Liver (tissue), 9 donors: Measurements from ENCODE around the gene ZNF419. TPM values are rescaled to one million over a fixed set of nuclear protein-coding genes. Genes with fewer than 3 reads are reported as not detected.
"Not testable (repeated sequence)": the region's sequence is repeated elsewhere in the genome, so short reads cannot be mapped to it uniquely, and the experiment has no call there.

Experiments used
- DNase-seq: peaks from one replicate; pipeline ENCODE4 v3.0.0-alpha.2; 2017; ENCODE audit warnings: low spot score
- H3K27ac ChIP-seq, 2 donors: one replicate each; pipeline ENCODE4 v1.7.0; 2013; ENCODE audit warnings: inconsistent platforms in 2 of 2, low read length in 2 of 2, control low read depth in 1 of 2, low read depth in 1 of 2, mild to moderate bottlenecking in 1 of 2
- H3K27me3 ChIP-seq, 4 donors: one replicate each; pipeline versions ENCODE4 v1.6.1 to v1.7.0; 2013; ENCODE audit warnings: low read length in 3 of 4, inconsistent platforms in 1 of 4, mild to moderate bottlenecking in 1 of 4, moderate library complexity in 1 of 4; ENCODE audit not compliant: control insufficient read depth in 4 of 4, insufficient read depth in 4 of 4
- H3K36me3 ChIP-seq, 4 donors: one replicate each; pipeline versions ENCODE4 v1.6.1 to v1.7.0; 2013; ENCODE audit warnings: low read length in 3 of 4, mild to moderate bottlenecking in 3 of 4, low read depth in 1 of 4, moderate library complexity in 1 of 4; ENCODE audit not compliant: control insufficient read depth in 4 of 4, insufficient read depth in 3 of 4
- H3K4me1 ChIP-seq, 4 donors: one replicate each; pipeline versions ENCODE4 v1.6.1 to v1.7.0; 2013; ENCODE audit warnings: low read length in 3 of 4, mild to moderate bottlenecking in 3 of 4, moderate library complexity in 1 of 4; ENCODE audit not compliant: control insufficient read depth in 4 of 4, insufficient read depth in 4 of 4
- H3K4me3 ChIP-seq, 3 donors: one replicate each; pipeline versions ENCODE4 v1.6.1 to v1.7.0; 2013; ENCODE audit warnings: low read length in 3 of 3, control low read depth in 1 of 3, low read depth in 1 of 3, mild to moderate bottlenecking in 1 of 3
- H3K9ac ChIP-seq, 2 donors: one replicate each; pipeline ENCODE4 v1.7.0; 2013; ENCODE audit warnings: low read length in 2 of 2, mild to moderate bottlenecking in 2 of 2, moderate library complexity in 2 of 2, control low read depth in 1 of 2, low read depth in 1 of 2
- H3K9me3 ChIP-seq, 4 donors: one replicate each; pipeline versions ENCODE4 v1.6.1 to v1.7.0; 2013; ENCODE audit warnings: low read length in 3 of 4; ENCODE audit not compliant: control insufficient read depth in 4 of 4
- EGR1 ChIP-seq, 2 donors: IDR thresholded peaks; 2 replicates each; pipeline ENCODE4 v1.6.1; 2016 to 2018; ENCODE audit warnings: antibody characterized with exemption in 2 of 2, low read depth in 2 of 2
- FOXA1 ChIP-seq: IDR thresholded peaks from 2 replicates; pipeline ENCODE4 v1.6.1; 2016; ENCODE audit warnings: antibody characterized with exemption
- FOXA2 ChIP-seq: IDR thresholded peaks from 2 replicates; pipeline ENCODE4 v1.6.1; 2016; ENCODE audit warnings: antibody characterized with exemption
- GABPA ChIP-seq, 2 donors: IDR thresholded peaks in 1 of 2; conservative IDR thresholded peaks in 1 of 2; 2 replicates each; pipeline ENCODE4 v1.6.1; 2016; ENCODE audit warnings: antibody characterized with exemption in 2 of 2, mild to moderate bottlenecking in 1 of 2, moderate library complexity in 1 of 2
- NR2F2 ChIP-seq: IDR thresholded peaks from 2 replicates; pipeline ENCODE4 v1.6.1; 2016; ENCODE audit warnings: antibody characterized with exemption
- RXRA ChIP-seq, 2 donors: IDR thresholded peaks; 2 replicates each; pipeline ENCODE4 v1.6.1; 2017 to 2018; ENCODE audit warnings: antibody characterized with exemption in 2 of 2, mild to moderate bottlenecking in 1 of 2
- SP1 ChIP-seq: IDR thresholded peaks from 2 replicates; pipeline ENCODE4 v1.6.1; 2018; ENCODE audit warnings: antibody characterized with exemption, mild to moderate bottlenecking
- YY1 ChIP-seq: IDR thresholded peaks from 2 replicates; pipeline ENCODE4 v1.6.1; 2016; ENCODE audit warnings: antibody characterized with exemption, mild to moderate bottlenecking
- WGBS: extraction: QIAGEN DNeasy Blood & Tissue Kit; methylation state at CpG from one replicate; pipeline ENCODE4 v1.1.7; 2013; 5-methylcytosine and 5-hydroxymethylcytosine counted together
- polyA plus RNA-seq, 2 donors: library from polyadenylated mRNA; stranded (reverse) in 1 of 2; unstranded in 1 of 2; fragments of 200-250 nt in 1 of 2; fragments of >200 nt in 1 of 2; fragmentation: Nextera tagmentation in 1 of 2; extraction: Ambion mirVana in 1 of 2; gene quantifications; one replicate each; pipeline versions ENCODE4 v1.2.1 to v1.2.3, GENCODE V29; 2013 to 2015
- total RNA-seq, 2 donors: library from RNA; depleted of rRNA; stranded (reverse); fragments of >200 nt; gene quantifications; one replicate each; pipeline ENCODE4 v1.2.3, GENCODE V29; 2014
- TF ChIP-seq, protein P1 (sequence below): fragments of 150-350 bp; IDR thresholded peaks from 2 replicates; pipeline ENCODE4 v1.5.1; 2017; ENCODE audit warnings: improper control_type of control experiment, low read depth, low read length; ENCODE audit not compliant: missing input control
- TF ChIP-seq, protein P2 (sequence below): IDR thresholded peaks from 2 replicates; pipeline ENCODE4 v1.6.1; 2016; ENCODE audit warnings: antibody characterized with exemption, mild to moderate bottlenecking
- donor health status: healthy.
- donor health status: healthy.
- donor health status: healthy.
- donor health status: healthy.
- donor health status: healthy.

The ZNF419 gene
- total RNA-seq (10 to 100 TPM in 1 of 2 donors, 1 to 10 TPM in 1; 4.2 to 12.4 TPM), polyA plus RNA-seq (1 to 10 TPM; 1.9 to 3.2 TPM)

DNA sequence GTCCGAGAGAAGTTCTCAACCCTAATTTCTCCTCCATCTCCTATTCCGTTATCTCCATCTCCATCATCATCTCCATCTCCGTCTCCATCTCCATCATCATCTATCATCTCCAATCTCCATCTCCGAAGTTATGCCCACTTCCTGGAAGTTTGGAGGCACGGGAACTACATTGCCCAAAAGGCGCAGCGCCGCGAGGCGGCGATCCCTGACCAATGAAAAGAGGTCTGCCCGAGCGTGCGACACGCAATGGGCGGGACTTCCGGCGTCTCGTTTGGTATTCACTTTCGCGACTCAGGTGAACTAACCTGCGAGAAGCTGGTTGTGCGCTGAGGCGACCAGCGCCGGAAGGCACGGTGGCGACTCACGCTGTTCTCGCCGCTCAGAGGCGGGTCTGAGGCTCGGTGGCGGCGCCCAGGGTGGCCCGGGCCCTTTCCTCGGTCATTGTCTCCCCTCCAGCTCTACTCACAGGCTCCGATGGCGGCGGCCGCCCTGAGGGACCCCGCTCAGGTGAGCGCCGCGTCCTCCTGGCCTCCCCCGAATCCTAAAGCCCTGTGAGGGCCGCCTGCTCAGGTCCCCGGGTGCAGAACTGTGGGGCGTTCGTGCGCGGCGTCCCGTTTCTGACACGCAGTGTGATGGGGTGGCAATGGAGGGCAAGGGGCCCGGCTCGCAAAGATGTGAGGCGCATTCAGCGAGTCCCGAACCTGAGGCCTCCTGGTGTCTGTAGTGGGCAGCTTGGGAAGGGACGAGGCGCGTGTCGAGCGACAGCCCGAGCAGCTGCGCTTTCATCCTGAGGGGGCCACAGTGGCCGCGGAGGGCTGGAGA, at the start of gene ZNF419:
Gene ZNF419 (plus strand): TSS at position 274 of the 822 bp plus-strand sequence. CDS start 201 bp downstream, at position 475.
- peaks cover 5 to 39% (median 27%) of the 10 kb centered on the region in 4 donors for H3K9me3 ChIP-seq
- H3K27ac ChIP-seq: peak within 1 kb of the TSS; percentile 2 to 46
- DNase-seq: peak; percentile 91
- H3K27me3 ChIP-seq, H3K4me1 ChIP-seq: not testable (repeated sequence)
- TF ChIP-seq SP1: peak; percentile 61
- TF ChIP-seq YY1: peak; percentile 64
- peak; percentile 81 to 97 for TF ChIP-seq GABPA (IDR thresholded peaks at IDR 0.05 in 1 of 2, conservative IDR thresholded peaks at IDR 0.05 in 1 of 2)
- H3K9ac ChIP-seq: peak within 1 kb of the TSS in 1 of 2 donors; percentile 10
- peak within 1 kb of the TSS; percentile 46 to 94 (median 78) for H3K4me3 ChIP-seq
- peaks cover 3 to 19% (median 17%) of the 10 kb centered on the region in 4 donors for H3K36me3 ChIP-seq
- WGBS: under 1% methylated on average over 59 of the region's 69 CpGs

DNA sequence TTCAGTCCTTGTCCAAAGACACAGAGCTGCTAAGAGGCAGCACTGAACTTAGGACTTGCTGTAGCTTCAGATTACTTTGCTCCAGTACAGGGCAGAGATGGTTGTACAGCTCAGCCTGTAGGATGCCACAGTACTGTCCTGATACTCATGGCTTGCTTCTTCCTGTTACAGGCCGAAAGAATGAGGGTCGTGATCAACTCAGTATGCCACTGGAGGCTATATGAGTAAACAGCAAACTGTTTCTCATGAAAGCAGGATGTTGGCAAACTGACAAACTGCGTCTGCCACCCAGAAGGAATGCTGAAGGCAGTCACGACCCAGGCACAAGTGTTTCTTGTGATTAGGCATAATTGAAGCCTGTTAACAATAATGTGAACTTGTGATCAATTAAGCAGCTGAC, 49.6 kb upstream of the ZNF419 start:
- H3K27ac ChIP-seq: no peak overlapping the region
- no peak for TF ChIP-seq RXRA (IDR thresholded peaks at IDR 0.05)
- TF ChIP-seq, protein P1, sequence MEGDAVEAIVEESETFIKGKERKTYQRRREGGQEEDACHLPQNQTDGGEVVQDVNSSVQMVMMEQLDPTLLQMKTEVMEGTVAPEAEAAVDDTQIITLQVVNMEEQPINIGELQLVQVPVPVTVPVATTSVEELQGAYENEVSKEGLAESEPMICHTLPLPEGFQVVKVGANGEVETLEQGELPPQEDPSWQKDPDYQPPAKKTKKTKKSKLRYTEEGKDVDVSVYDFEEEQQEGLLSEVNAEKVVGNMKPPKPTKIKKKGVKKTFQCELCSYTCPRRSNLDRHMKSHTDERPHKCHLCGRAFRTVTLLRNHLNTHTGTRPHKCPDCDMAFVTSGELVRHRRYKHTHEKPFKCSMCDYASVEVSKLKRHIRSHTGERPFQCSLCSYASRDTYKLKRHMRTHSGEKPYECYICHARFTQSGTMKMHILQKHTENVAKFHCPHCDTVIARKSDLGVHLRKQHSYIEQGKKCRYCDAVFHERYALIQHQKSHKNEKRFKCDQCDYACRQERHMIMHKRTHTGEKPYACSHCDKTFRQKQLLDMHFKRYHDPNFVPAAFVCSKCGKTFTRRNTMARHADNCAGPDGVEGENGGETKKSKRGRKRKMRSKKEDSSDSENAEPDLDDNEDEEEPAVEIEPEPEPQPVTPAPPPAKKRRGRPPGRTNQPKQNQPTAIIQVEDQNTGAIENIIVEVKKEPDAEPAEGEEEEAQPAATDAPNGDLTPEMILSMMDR: no peak
- no peaks in the 10 kb centered on the region for H3K27me3 ChIP-seq
- WGBS: 85% methylated on average over 4 of the region's 4 CpGs
- H3K36me3 ChIP-seq: peaks cover 4 to 19% (median 14%) of the 10 kb centered on the region in 4 donors
- no peak overlapping the region for H3K9ac ChIP-seq
- H3K9me3 ChIP-seq: peaks cover 8 to 26% (median 19%) of the 10 kb centered on the region in 4 donors
- peaks cover 0 to 16% (median 14%) of the 10 kb centered on the region in 4 donors for H3K4me1 ChIP-seq
- no peak overlapping the region for H3K4me3 ChIP-seq
- DNase-seq: no peak

DNA sequence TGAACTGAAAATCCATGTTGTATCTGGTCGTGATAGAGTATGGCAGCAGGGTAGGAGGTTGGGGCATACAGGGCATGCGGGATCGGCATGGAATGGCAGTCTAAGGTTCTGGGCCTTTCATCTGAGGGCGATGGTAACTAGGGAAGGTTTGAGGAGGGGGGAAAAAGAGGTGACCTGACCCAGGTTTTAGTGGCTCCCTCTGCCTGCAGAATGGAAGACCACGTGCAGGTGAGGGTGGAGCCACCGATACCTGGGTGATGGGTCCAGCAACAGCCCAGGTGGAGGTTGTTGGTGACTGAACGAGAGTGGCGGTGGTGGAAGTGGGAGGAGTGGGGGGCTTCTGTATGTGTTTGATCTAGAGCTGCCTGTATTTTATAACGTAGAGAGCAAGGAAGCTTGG, 48.6 kb upstream of the ZNF419 start:
- Histone ChIP-seq H3K4me3 (peak overlapping the region in 1 of 3 donors; percentile 10), H3K9ac (no peak overlapping the region), H3K36me3 (peaks cover 4 to 29% (median 24%) of the 10 kb centered on the region in 4 donors), H3K4me1 (peaks cover 0 to 16% (median 14%) of the 10 kb centered on the region in 4 donors), H3K27ac (no peak overlapping the region), H3K27me3 (no peaks in the 10 kb centered on the region), H3K9me3 (peaks cover 11 to 34% (median 27%) of the 10 kb centered on the region in 4 donors)
- TF ChIP-seq EGR1 (IDR thresholded peaks at IDR 0.05; ENCODE audit: low read depth in 2 of 2) (no peak), FOXA1 (no peak), SP1 (no peak), YY1 (no peak), FOXA2 (no peak), NR2F2 (no peak)
- TF ChIP-seq, protein P2, sequence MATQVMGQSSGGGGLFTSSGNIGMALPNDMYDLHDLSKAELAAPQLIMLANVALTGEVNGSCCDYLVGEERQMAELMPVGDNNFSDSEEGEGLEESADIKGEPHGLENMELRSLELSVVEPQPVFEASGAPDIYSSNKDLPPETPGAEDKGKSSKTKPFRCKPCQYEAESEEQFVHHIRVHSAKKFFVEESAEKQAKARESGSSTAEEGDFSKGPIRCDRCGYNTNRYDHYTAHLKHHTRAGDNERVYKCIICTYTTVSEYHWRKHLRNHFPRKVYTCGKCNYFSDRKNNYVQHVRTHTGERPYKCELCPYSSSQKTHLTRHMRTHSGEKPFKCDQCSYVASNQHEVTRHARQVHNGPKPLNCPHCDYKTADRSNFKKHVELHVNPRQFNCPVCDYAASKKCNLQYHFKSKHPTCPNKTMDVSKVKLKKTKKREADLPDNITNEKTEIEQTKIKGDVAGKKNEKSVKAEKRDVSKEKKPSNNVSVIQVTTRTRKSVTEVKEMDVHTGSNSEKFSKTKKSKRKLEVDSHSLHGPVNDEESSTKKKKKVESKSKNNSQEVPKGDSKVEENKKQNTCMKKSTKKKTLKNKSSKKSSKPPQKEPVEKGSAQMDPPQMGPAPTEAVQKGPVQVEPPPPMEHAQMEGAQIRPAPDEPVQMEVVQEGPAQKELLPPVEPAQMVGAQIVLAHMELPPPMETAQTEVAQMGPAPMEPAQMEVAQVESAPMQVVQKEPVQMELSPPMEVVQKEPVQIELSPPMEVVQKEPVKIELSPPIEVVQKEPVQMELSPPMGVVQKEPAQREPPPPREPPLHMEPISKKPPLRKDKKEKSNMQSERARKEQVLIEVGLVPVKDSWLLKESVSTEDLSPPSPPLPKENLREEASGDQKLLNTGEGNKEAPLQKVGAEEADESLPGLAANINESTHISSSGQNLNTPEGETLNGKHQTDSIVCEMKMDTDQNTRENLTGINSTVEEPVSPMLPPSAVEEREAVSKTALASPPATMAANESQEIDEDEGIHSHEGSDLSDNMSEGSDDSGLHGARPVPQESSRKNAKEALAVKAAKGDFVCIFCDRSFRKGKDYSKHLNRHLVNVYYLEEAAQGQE: no peak
- DNase-seq: no peak
- WGBS: 95% methylated on average over 9 of the region's 9 CpGs
